ENCODE results near the gene RNF213.

RNF213 gene

DNA sequence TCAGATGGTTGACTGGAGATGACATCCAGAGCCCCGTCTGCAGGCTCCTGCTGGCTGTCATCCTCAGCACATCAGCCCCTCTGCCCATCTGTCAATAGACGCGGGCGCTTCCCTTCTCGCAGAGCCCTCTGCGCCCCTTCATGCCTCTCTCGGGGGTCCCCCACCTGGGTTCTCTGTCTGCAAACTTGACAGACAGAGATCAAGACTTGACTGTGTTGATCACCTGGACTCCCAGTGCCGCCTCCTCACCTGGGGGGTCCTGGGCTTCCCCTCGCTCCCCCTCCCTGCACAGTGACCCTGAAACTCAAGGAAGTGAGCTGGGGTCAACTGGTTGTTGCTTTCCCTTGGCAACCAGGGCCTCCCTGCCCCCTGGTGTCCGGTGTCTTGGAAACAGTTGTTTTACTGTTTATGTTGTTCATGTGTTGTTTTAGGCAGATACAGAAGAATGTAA is 31.9 kb downstream of the RNF213 start:
- Histone ChIP-seq H3K79me1 (ENCODE audit: low read length) (no peaks in the 10 kb centered on the region), H3K4me3 (ENCODE audit: low read depth, low read length) (no peak overlapping the region), H3K27me3 (ENCODE audit: insufficient read depth, low read length) (no peaks in the 10 kb centered on the region), H2BK5ac (ENCODE audit: low read depth, low read length, poor library complexity) (no peak overlapping the region), H3K14ac (ENCODE audit: low read length) (no peak overlapping the region), H3K9me3 (ENCODE audit: insufficient read depth, low read depth, low read length) (peaks cover 4% of the 10 kb centered on the region), H3K9ac (ENCODE audit: low read length) (no peak overlapping the region), H3K4me1 (ENCODE audit: control insufficient read depth in 1 of 2, insufficient read depth in 2 of 2, low read length in 2 of 2) (no peaks in the 10 kb centered on the region), H4K12ac (ENCODE audit: low read depth, low read length) (no peak overlapping the region), H4K91ac (ENCODE audit: low read depth, low read length) (no peak overlapping the region), H3K36me3 (ENCODE audit: control insufficient read depth in 1 of 2, insufficient read depth in 2 of 2, low read length in 2 of 2) (peaks cover 57 to 59% of the 10 kb centered on the region in 2 experiments), H3K23ac (ENCODE audit: low read length) (no peak overlapping the region), H3K27ac (ENCODE audit: low read depth, low read length) (no peak overlapping the region), H4K8ac (ENCODE audit: low read depth, low read length) (no peak overlapping the region), H2BK12ac (ENCODE audit: low read length) (no peak overlapping the region), H2BK120ac (ENCODE audit: insufficient read depth, low read length, poor library complexity) (no peak overlapping the region), H3K4me2 (ENCODE audit: low read length) (no peak overlapping the region), H3K4ac (ENCODE audit: low read depth, low read length) (no peak overlapping the region), H2AFZ (ENCODE audit: insufficient read depth, low read length, poor library complexity) (no peak overlapping the region), H3K18ac (ENCODE audit: low read length) (no peak overlapping the region), H3K79me2 (ENCODE audit: control insufficient read depth, insufficient read depth, low read length, poor library complexity) (no peaks in the 10 kb centered on the region), H2AK5ac (ENCODE audit: low read length) (no peak overlapping the region)
- no peak for DNase-seq
- WGBS (ENCODE audit: extremely low coverage, insufficient coverage, insufficient read length): no CpG with 5 or more reads among the region's 10 CpGs

DNA sequence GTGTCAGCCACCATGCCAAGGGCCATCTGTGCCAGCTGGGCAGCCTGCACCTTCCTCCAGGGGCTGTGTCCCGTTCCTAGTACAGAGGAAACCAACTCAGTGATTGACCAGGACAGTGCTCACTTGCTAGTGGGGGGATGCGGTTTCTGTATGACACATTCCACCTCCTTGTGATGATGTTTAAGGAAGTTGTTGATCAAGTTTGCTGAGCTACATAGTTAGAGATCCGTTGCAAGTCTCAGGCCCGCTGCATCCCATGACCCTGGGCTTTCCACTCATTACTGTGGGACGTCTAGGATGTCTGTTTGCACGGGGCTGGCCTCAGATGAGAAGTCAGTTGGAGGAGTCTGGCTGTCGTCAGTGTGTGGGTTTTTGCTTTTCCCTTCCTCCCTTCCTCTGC is 33.6 kb downstream of the RNF213 start:
- Histone ChIP-seq H2AFZ (ENCODE audit: insufficient read depth, low read length, poor library complexity) (no peak overlapping the region), H3K9me3 (ENCODE audit: insufficient read depth, low read depth, low read length) (peaks cover 4% of the 10 kb centered on the region)

DNA sequence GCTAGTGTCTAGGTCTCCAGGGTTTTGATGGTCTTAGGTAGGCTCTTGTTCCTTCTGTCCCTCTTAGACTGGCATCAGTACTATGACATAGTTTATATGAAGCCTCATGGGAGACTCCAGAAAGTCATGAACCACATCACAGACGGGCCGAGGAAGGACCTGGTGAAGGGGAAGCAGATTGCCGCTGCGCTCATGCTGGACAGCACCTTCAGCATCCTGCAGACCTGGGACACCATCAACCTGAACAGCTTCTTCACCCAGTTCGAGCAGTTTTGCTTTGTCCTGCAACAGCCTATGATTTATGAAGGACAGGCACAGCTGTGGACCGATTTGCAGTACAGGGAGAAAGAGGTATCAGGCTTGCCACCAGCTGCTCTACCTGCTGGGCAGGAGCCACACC is 34.0 kb downstream of the RNF213 start:
- no peaks in the 10 kb centered on the region for H3K4me1 ChIP-seq (ENCODE audit: control insufficient read depth in 1 of 2, insufficient read depth in 2 of 2, low read length in 2 of 2)

More for the DNA sequence above, 33.6 kb downstream of the RNF213 start:
- H3K4me3 ChIP-seq (ENCODE audit: low read depth, low read length): no peak overlapping the region
- no peak overlapping the region for H4K8ac ChIP-seq (ENCODE audit: low read depth, low read length)
- no peaks in the 10 kb centered on the region for H3K4me1 ChIP-seq (ENCODE audit: control insufficient read depth in 1 of 2, insufficient read depth in 2 of 2, low read length in 2 of 2)
- no peak overlapping the region for H4K91ac ChIP-seq (ENCODE audit: low read depth, low read length)
- peak; percentile 30 to 47 for DNase-seq
- H3K18ac ChIP-seq (ENCODE audit: low read length): no peak overlapping the region
- H3K36me3 ChIP-seq (ENCODE audit: control insufficient read depth in 1 of 2, insufficient read depth in 2 of 2, low read length in 2 of 2): peaks cover 50 to 58% of the 10 kb centered on the region in 2 experiments
- no peaks in the 10 kb centered on the region for H3K79me2 ChIP-seq (ENCODE audit: control insufficient read depth, insufficient read depth, low read length, poor library complexity)
- H3K4me2 ChIP-seq (ENCODE audit: low read length): no peak overlapping the region
- H3K4ac ChIP-seq (ENCODE audit: low read depth, low read length): no peak overlapping the region
- H3K27ac ChIP-seq (ENCODE audit: low read depth, low read length): no peak overlapping the region
- no peak overlapping the region for H3K14ac ChIP-seq (ENCODE audit: low read length)
- no peak overlapping the region for H2BK12ac ChIP-seq (ENCODE audit: low read length)
- no peaks in the 10 kb centered on the region for H3K79me1 ChIP-seq (ENCODE audit: low read length)
- no CpG with 5 or more reads among the region's 7 CpGs for WGBS (ENCODE audit: extremely low coverage, insufficient coverage, insufficient read length)
- no peak overlapping the region for H3K9ac ChIP-seq (ENCODE audit: low read length)
- no peak overlapping the region for H4K12ac ChIP-seq (ENCODE audit: low read depth, low read length)
- no peak overlapping the region for H2BK120ac ChIP-seq (ENCODE audit: insufficient read depth, low read length, poor library complexity)
- H2BK5ac ChIP-seq (ENCODE audit: low read depth, low read length, poor library complexity): no peak overlapping the region
- no peak overlapping the region for H2AK5ac ChIP-seq (ENCODE audit: low read length)
- H3K27me3 ChIP-seq (ENCODE audit: insufficient read depth, low read length): no peaks in the 10 kb centered on the region
- H3K23ac ChIP-seq (ENCODE audit: low read length): no peak overlapping the region

DNA sequence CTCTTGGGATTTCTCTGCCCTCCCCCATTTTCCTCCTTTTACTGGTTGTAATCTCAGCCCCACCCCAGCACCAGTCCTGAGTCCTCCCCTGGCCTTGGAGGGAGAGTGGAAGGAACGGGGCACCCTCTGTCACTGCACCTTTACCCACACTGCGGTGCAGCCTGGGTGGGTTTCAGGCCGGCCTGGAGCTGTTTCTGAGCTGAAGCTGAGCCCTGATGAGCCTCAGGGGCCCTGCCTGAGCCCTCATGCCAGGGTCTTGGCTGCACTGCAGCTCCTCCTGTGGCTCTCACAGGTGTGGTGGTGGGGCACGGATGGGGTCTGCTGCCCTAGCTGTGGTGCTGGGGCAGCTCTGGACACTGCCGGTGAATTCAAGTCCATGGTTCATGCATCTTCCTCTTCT is 34.5 kb downstream of the RNF213 start:
- Histone ChIP-seq H3K27ac (ENCODE audit: low read depth, low read length) (no peak overlapping the region), H3K4me3 (ENCODE audit: low read depth, low read length) (no peak overlapping the region), H3K27me3 (ENCODE audit: insufficient read depth, low read length) (no peaks in the 10 kb centered on the region), H3K23ac (ENCODE audit: low read length) (no peak overlapping the region), H3K9ac (ENCODE audit: low read length) (no peak overlapping the region), H2BK120ac (ENCODE audit: insufficient read depth, low read length, poor library complexity) (no peak overlapping the region), H3K36me3 (ENCODE audit: control insufficient read depth in 1 of 2, insufficient read depth in 2 of 2, low read length in 2 of 2) (peaks cover 42 to 52% of the 10 kb centered on the region in 2 experiments), H3K79me2 (ENCODE audit: control insufficient read depth, insufficient read depth, low read length, poor library complexity) (no peaks in the 10 kb centered on the region), H3K4ac (ENCODE audit: low read depth, low read length) (no peak overlapping the region), H3K79me1 (ENCODE audit: low read length) (no peaks in the 10 kb centered on the region), H2AK5ac (ENCODE audit: low read length) (no peak overlapping the region), H4K91ac (ENCODE audit: low read depth, low read length) (no peak overlapping the region), H3K4me1 (ENCODE audit: control insufficient read depth in 1 of 2, insufficient read depth in 2 of 2, low read length in 2 of 2) (no peaks in the 10 kb centered on the region), H4K12ac (ENCODE audit: low read depth, low read length) (no peak overlapping the region), H3K4me2 (ENCODE audit: low read length) (no peak overlapping the region), H3K14ac (ENCODE audit: low read length) (no peak overlapping the region), H2AFZ (ENCODE audit: insufficient read depth, low read length, poor library complexity) (no peak overlapping the region), H3K9me3 (ENCODE audit: insufficient read depth, low read depth, low read length) (peaks cover under 1% of the 10 kb centered on the region), H4K8ac (ENCODE audit: low read depth, low read length) (no peak overlapping the region), H2BK12ac (ENCODE audit: low read length) (no peak overlapping the region), H2BK5ac (ENCODE audit: low read depth, low read length, poor library complexity) (no peak overlapping the region), H3K18ac (ENCODE audit: low read length) (no peak overlapping the region)
- DNase-seq: no peak
- WGBS (ENCODE audit: extremely low coverage, insufficient coverage, insufficient read length): no CpG with 5 or more reads among the region's 5 CpGs

More for the DNA sequence above, 34.0 kb downstream of the RNF213 start:
- H3K79me2 ChIP-seq (ENCODE audit: control insufficient read depth, insufficient read depth, low read length, poor library complexity): no peaks in the 10 kb centered on the region
- H4K12ac ChIP-seq (ENCODE audit: low read depth, low read length): no peak overlapping the region
- H3K27me3 ChIP-seq (ENCODE audit: insufficient read depth, low read length): no peaks in the 10 kb centered on the region
- no peak overlapping the region for H4K8ac ChIP-seq (ENCODE audit: low read depth, low read length)
- no peak overlapping the region for H2BK12ac ChIP-seq (ENCODE audit: low read length)
- no peak overlapping the region for H3K23ac ChIP-seq (ENCODE audit: low read length)
- H3K4ac ChIP-seq (ENCODE audit: low read depth, low read length): no peak overlapping the region
- H3K14ac ChIP-seq (ENCODE audit: low read length): no peak overlapping the region
- H3K4me2 ChIP-seq (ENCODE audit: low read length): no peak overlapping the region
- no peak overlapping the region for H3K9ac ChIP-seq (ENCODE audit: low read length)
- no peak overlapping the region for H2BK120ac ChIP-seq (ENCODE audit: insufficient read depth, low read length, poor library complexity)
- H3K18ac ChIP-seq (ENCODE audit: low read length): no peak overlapping the region
- peaks cover 4% of the 10 kb centered on the region for H3K9me3 ChIP-seq (ENCODE audit: insufficient read depth, low read depth, low read length)
- no peak for DNase-seq
- no peak overlapping the region for H2BK5ac ChIP-seq (ENCODE audit: low read depth, low read length, poor library complexity)
- H3K79me1 ChIP-seq (ENCODE audit: low read length): no peaks in the 10 kb centered on the region
- H3K4me3 ChIP-seq (ENCODE audit: low read depth, low read length): no peak overlapping the region
- WGBS (ENCODE audit: extremely low coverage, insufficient coverage, insufficient read length): no CpG with 5 or more reads among the region's 6 CpGs
- no peak overlapping the region for H2AK5ac ChIP-seq (ENCODE audit: low read length)
- peaks cover 46 to 57% of the 10 kb centered on the region in 2 experiments for H3K36me3 ChIP-seq (ENCODE audit: control insufficient read depth in 1 of 2, insufficient read depth in 2 of 2, low read length in 2 of 2)
- H2AFZ ChIP-seq (ENCODE audit: insufficient read depth, low read length, poor library complexity): no peak overlapping the region
- H3K27ac ChIP-seq (ENCODE audit: low read depth, low read length): no peak overlapping the region
- H4K91ac ChIP-seq (ENCODE audit: low read depth, low read length): no peak overlapping the region
